ENCODE data around the gene LGMN.
"Not testable (repeated sequence)": the region's sequence is repeated elsewhere in the genome, so short reads cannot be mapped to it uniquely, and the experiment has no call there.

Gene LGMN

GRCh38 chr14:92774572-92774971, 26.1 kb upstream of the LGMN start:
- Histone ChIP-seq H3K9ac (ENCODE audit: low read length) (no peak overlapping the region), H3K9me3 (ENCODE audit: insufficient read depth, low read length) (no peaks in the 10 kb centered on the region), H3K27me3 (ENCODE audit: low read length) (no peaks in the 10 kb centered on the region), H3K4me2 (ENCODE audit: low read depth, low read length, poor library complexity, severe bottlenecking) (no peak overlapping the region), H4K20me1 (ENCODE audit: low read depth, low read length) (no peaks in the 10 kb centered on the region), H3K79me2 (ENCODE audit: insufficient read depth, low read length) (no peaks in the 10 kb centered on the region), H3K9me2 (replicated peaks; ENCODE audit: insufficient read depth, low read length) (no peaks in the 10 kb centered on the region), H3K36me3 (ENCODE audit: low read length) (no peaks in the 10 kb centered on the region), H3F3A (ENCODE audit: insufficient read depth) (no peaks in the 10 kb centered on the region), H3K27ac (ENCODE audit: low read depth, low read length) (no peak overlapping the region), H3K4me3 (ENCODE audit: insufficient read depth, low read length, poor library complexity, severe bottlenecking) (no peak overlapping the region), H2AFZ (ENCODE audit: low read depth, low read length, severe bottlenecking) (no peak overlapping the region)
- no peak for TF ChIP-seq EZH2phosphoT487 (conservative IDR thresholded peaks at IDR 0.05; ENCODE audit: low read length)
- no peak for TF ChIP-seq CTCF (IDR thresholded peaks at IDR 0.05; ENCODE audit: insufficient read depth, low read length, poor library complexity, severe bottlenecking)

GRCh38 chr14:92770484-92770883, 22.1 kb upstream of the LGMN start:
- Histone ChIP-seq H3K9me3 (ENCODE audit: insufficient read depth, low read length) (no peaks in the 10 kb centered on the region), H2AFZ (ENCODE audit: low read depth, low read length, severe bottlenecking) (no peak overlapping the region), H3K27ac (ENCODE audit: low read depth, low read length) (no peak overlapping the region), H3K9ac (ENCODE audit: low read length) (no peak overlapping the region), H3K4me3 (ENCODE audit: insufficient read depth, low read length, poor library complexity, severe bottlenecking) (no peak overlapping the region), H3K36me3 (ENCODE audit: low read length) (no peaks in the 10 kb centered on the region), H3K9me2 (replicated peaks; ENCODE audit: insufficient read depth, low read length) (no peaks in the 10 kb centered on the region), H3K4me2 (ENCODE audit: low read depth, low read length, poor library complexity, severe bottlenecking) (no peak overlapping the region), H3K79me2 (ENCODE audit: insufficient read depth, low read length) (no peaks in the 10 kb centered on the region), H3F3A (ENCODE audit: insufficient read depth) (no peaks in the 10 kb centered on the region), H4K20me1 (ENCODE audit: low read depth, low read length) (no peaks in the 10 kb centered on the region), H3K27me3 (ENCODE audit: low read length) (no peaks in the 10 kb centered on the region)
- TF ChIP-seq EZH2phosphoT487 (conservative IDR thresholded peaks at IDR 0.05; ENCODE audit: low read length): no peak
- TF ChIP-seq CTCF (IDR thresholded peaks at IDR 0.05; ENCODE audit: insufficient read depth, low read length, poor library complexity, severe bottlenecking): no peak

- H3K9me2 ChIP-seq (replicated peaks; ENCODE audit: insufficient read depth, low read length): no peaks in the 10 kb centered on the region
- H3K4me3 ChIP-seq (ENCODE audit: insufficient read depth, low read length, poor library complexity, severe bottlenecking): no peak overlapping the region
- H2AFZ ChIP-seq (ENCODE audit: low read depth, low read length, severe bottlenecking): no peak overlapping the region
- no peak overlapping the region for H3K4me2 ChIP-seq (ENCODE audit: low read depth, low read length, poor library complexity, severe bottlenecking)
- H3K79me2 ChIP-seq (ENCODE audit: insufficient read depth, low read length): no peaks in the 10 kb centered on the region
- TF ChIP-seq CTCF (IDR thresholded peaks at IDR 0.05; ENCODE audit: insufficient read depth, low read length, poor library complexity, severe bottlenecking): no peak
- no peak for TF ChIP-seq EZH2phosphoT487 (conservative IDR thresholded peaks at IDR 0.05; ENCODE audit: low read length)
- H3K36me3 ChIP-seq (ENCODE audit: low read length): no peaks in the 10 kb centered on the region
- H3K27ac ChIP-seq (ENCODE audit: low read depth, low read length): no peak overlapping the region
- H3K27me3 ChIP-seq (ENCODE audit: low read length): no peaks in the 10 kb centered on the region
- H3F3A ChIP-seq (ENCODE audit: insufficient read depth): no peaks in the 10 kb centered on the region
- no peaks in the 10 kb centered on the region for H3K9me3 ChIP-seq (ENCODE audit: insufficient read depth, low read length)
- no peaks in the 10 kb centered on the region for H4K20me1 ChIP-seq (ENCODE audit: low read depth, low read length)
- no peak overlapping the region for H3K9ac ChIP-seq (ENCODE audit: low read length)
Observed at GRCh38 chr14:92768795-92769194, 20.4 kb upstream of the LGMN start.

GRCh38 chr14:92768236-92768635, 19.8 kb upstream of the LGMN start:
- not testable (repeated sequence) for H3K79me2 ChIP-seq (ENCODE audit: insufficient read depth, low read length); H3K27me3 ChIP-seq (ENCODE audit: low read length); H3K4me3 ChIP-seq (ENCODE audit: insufficient read depth, low read length, poor library complexity, severe bottlenecking); H3K9ac ChIP-seq (ENCODE audit: low read length); H3F3A ChIP-seq (ENCODE audit: insufficient read depth); H3K4me2 ChIP-seq (ENCODE audit: low read depth, low read length, poor library complexity, severe bottlenecking); H2AFZ ChIP-seq (ENCODE audit: low read depth, low read length, severe bottlenecking); H3K36me3 ChIP-seq (ENCODE audit: low read length); H3K9me2 ChIP-seq (replicated peaks; ENCODE audit: insufficient read depth, low read length); H3K27ac ChIP-seq (ENCODE audit: low read depth, low read length); H4K20me1 ChIP-seq (ENCODE audit: low read depth, low read length); H3K9me3 ChIP-seq (ENCODE audit: insufficient read depth, low read length)

- H2AFZ ChIP-seq (ENCODE audit: low read depth, low read length, severe bottlenecking); H4K20me1 ChIP-seq (ENCODE audit: low read depth, low read length); H3K9me2 ChIP-seq (replicated peaks; ENCODE audit: insufficient read depth, low read length); H3K36me3 ChIP-seq (ENCODE audit: low read length); H3K27me3 ChIP-seq (ENCODE audit: low read length); H3K9me3 ChIP-seq (ENCODE audit: insufficient read depth, low read length); H3K4me2 ChIP-seq (ENCODE audit: low read depth, low read length, poor library complexity, severe bottlenecking); H3K9ac ChIP-seq (ENCODE audit: low read length); H3K27ac ChIP-seq (ENCODE audit: low read depth, low read length); H3K4me3 ChIP-seq (ENCODE audit: insufficient read depth, low read length, poor library complexity, severe bottlenecking); H3K79me2 ChIP-seq (ENCODE audit: insufficient read depth, low read length); H3F3A ChIP-seq (ENCODE audit: insufficient read depth): not testable (repeated sequence)
Observed at GRCh38 chr14:92763666-92764631, 15.5 kb upstream of the LGMN start.
